Uterus (tissue), 2 donors: ENCODE results near the gene PPFIBP2.

ENCODE experiments used
- CTCF ChIP-seq, 4 experiments: fragments of 200-600 bp in 2 of 4; fragments of 450-650 bp in 2 of 4; sonication (generic) in 2 of 4; IDR thresholded peaks; one replicate each; pipeline ENCODE4 v1.5.1; 2016 to 2019; ENCODE audit warnings: antibody characterized with exemption in 4 of 4, mild to moderate bottlenecking in 2 of 4, moderate library complexity in 1 of 4
- POLR2A ChIP-seq, 2 donors: fragments of 450-650 bp; IDR thresholded peaks; one replicate each; pipeline ENCODE4 v1.6.1; 2016; ENCODE audit warnings: antibody characterized with exemption in 2 of 2, mild to moderate bottlenecking in 1 of 2, moderate library complexity in 1 of 2

GRCh38 chr11:7574491-7575130 is 60.8 kb downstream of the PPFIBP2 start:
- TF ChIP-seq CTCF (IDR thresholded peaks at IDR 0.05): no peak
- no peak for TF ChIP-seq POLR2A (IDR thresholded peaks at IDR 0.05)
